IMR-90 (cell line): ENCODE data around the gene TET1. TPM values are rescaled to one million over a fixed set of nuclear protein-coding genes. Genes with fewer than 3 reads are reported as not detected.

ENCODE experiments used
- ATAC-seq: fragments of 200-7000 bp; cut with Tn5 transposase; 2 replicates; pipeline ENCODE4 v1.9.1; 2020; ENCODE audit warnings: low read depth, mild to moderate bottlenecking, moderate library complexity
- BruUV-seq: library from RNA; stranded (reverse); fragments of 400-500 nt; replicated peaks from 2 replicates; lab custom pipeline; 2021; lab: Mats Ljungman, UMichigan
- CTCF ChIA-PET: fragments of 300-600 bp; formaldehyde crosslinking; extraction: SDS; loops from one replicate; lab custom pipeline; 2021; ENCODE audit warnings: antibody characterized with exemption; lab: Yijun Ruan, JAX
- POLR2A ChIA-PET: fragments of 300-600 bp; sonication (Branson Sonifier 250); formaldehyde crosslinking; loops from one replicate; lab custom pipeline; 2022; ENCODE audit warnings: antibody characterized with exemption; ENCODE audit not compliant: unreplicated experiment; lab: Charles Lee
- DNase-seq: peaks from one replicate; pipeline ENCODE4 v3.0.0; 2013
- H2AFZ ChIP-seq: replicated peaks from 2 replicates; pipeline ENCODE3; 2013; ENCODE audit warnings: low read length, mild to moderate bottlenecking; ENCODE audit not compliant: poor library complexity
- H2AK5ac ChIP-seq: 2 replicates; pipeline ENCODE4 v1.6.1; 2013; ENCODE audit warnings: low read depth, low read length, inconsistent platforms
- H2AK9ac ChIP-seq: replicated peaks from 2 replicates; pipeline ENCODE3; 2013; ENCODE audit warnings: mild to moderate bottlenecking, low read depth, low read length, moderate library complexity; ENCODE audit not compliant: poor library complexity
- H2BK120ac ChIP-seq: 2 replicates; pipeline ENCODE4 v1.6.1; 2013; ENCODE audit warnings: low read depth, low read length, inconsistent platforms
- H2BK15ac ChIP-seq: 3 replicates; pipeline ENCODE4 v1.6.1; 2013; ENCODE audit warnings: low read depth, low read length, inconsistent platforms
- H2BK20ac ChIP-seq: 2 replicates; pipeline ENCODE4 v1.6.1; 2013; ENCODE audit warnings: low read depth, mild to moderate bottlenecking, inconsistent platforms, low read length, moderate library complexity
- H2BK5ac ChIP-seq: 2 replicates; pipeline ENCODE4 v1.6.1; 2013; ENCODE audit warnings: mild to moderate bottlenecking, low read depth, low read length, inconsistent platforms; ENCODE audit not compliant: poor library complexity, severe bottlenecking
- H3K14ac ChIP-seq: replicated peaks from 2 replicates; pipeline ENCODE4 v1.6.1; 2013; ENCODE audit warnings: low read depth, low read length, inconsistent platforms
- H3K18ac ChIP-seq: 2 replicates; pipeline ENCODE4 v1.6.1; 2013; ENCODE audit warnings: low read depth, low read length, control low read depth
- H3K23ac ChIP-seq: 2 replicates; pipeline ENCODE4 v1.6.1; 2013; ENCODE audit warnings: low read depth, low read length, inconsistent platforms
- H3K27ac ChIP-seq: 2 replicates; pipeline ENCODE4 v1.5.1; 2013; ENCODE audit warnings: mild to moderate bottlenecking, control low read depth, low read length; ENCODE audit not compliant: insufficient read depth
- H3K27me3 ChIP-seq: 2 replicates; pipeline ENCODE4 v1.6.1; 2013; ENCODE audit warnings: low read length; ENCODE audit not compliant: control insufficient read depth, insufficient read depth
- H3K36me3 ChIP-seq: 2 replicates; pipeline ENCODE4 v1.6.1; 2013; ENCODE audit warnings: low read length, mixed read lengths; ENCODE audit not compliant: control insufficient read depth, insufficient read depth
- H3K4ac ChIP-seq: 2 replicates; pipeline ENCODE4 v1.6.1; 2013; ENCODE audit warnings: low read depth, low read length, inconsistent platforms
- H3K4me1 ChIP-seq: 2 replicates; pipeline ENCODE4 v1.6.1; 2013; ENCODE audit warnings: low read length, mixed read lengths; ENCODE audit not compliant: control insufficient read depth, insufficient read depth
- H3K4me2 ChIP-seq: 2 replicates; pipeline ENCODE4 v1.6.1; 2013; ENCODE audit warnings: low read depth, mild to moderate bottlenecking, control low read depth, low read length, moderate library complexity
- H3K4me3 ChIP-seq: 2 replicates; pipeline ENCODE4 v1.5.1; 2013; ENCODE audit warnings: low read depth, mild to moderate bottlenecking, control low read depth, low read length, moderate library complexity; ENCODE audit not compliant: insufficient read depth
- H3K56ac ChIP-seq: 2 replicates; pipeline ENCODE4 v1.6.1; 2013; ENCODE audit warnings: low read length, inconsistent platforms; ENCODE audit not compliant: insufficient read depth; ENCODE audit errors: extremely low read depth
- H3K79me1 ChIP-seq, 2 experiments: 2 replicates each; pipeline ENCODE4 v1.6.1; 2013; ENCODE audit warnings: low read length in 2 of 2, inconsistent platforms in 1 of 2, low read depth in 1 of 2
- H3K9ac ChIP-seq: 2 replicates; pipeline ENCODE4 v1.6.1; 2013; ENCODE audit warnings: low read depth, low read length, control low read depth
- H3K9me1 ChIP-seq: 2 replicates; pipeline ENCODE4 v1.6.1; 2013; ENCODE audit warnings: low read length, inconsistent platforms; ENCODE audit not compliant: insufficient read depth
- H3K9me3 ChIP-seq: 2 replicates; pipeline ENCODE4 v1.6.1; 2013; ENCODE audit warnings: low read length; ENCODE audit not compliant: control insufficient read depth, insufficient read depth
- H4K20me1 ChIP-seq: 2 replicates; pipeline ENCODE4 v1.6.1; 2013; ENCODE audit warnings: low read length, inconsistent platforms; ENCODE audit not compliant: insufficient read depth
- H4K5ac ChIP-seq: 2 replicates; pipeline ENCODE4 v1.6.1; 2013; ENCODE audit warnings: mild to moderate bottlenecking, low read depth, low read length, control low read depth
- H4K8ac ChIP-seq, 2 experiments: 2 replicates each; pipeline ENCODE4 v1.6.1; 2013; ENCODE audit warnings: low read depth in 2 of 2, low read length in 2 of 2, control low read depth in 1 of 2, inconsistent platforms in 1 of 2
- H4K91ac ChIP-seq: 2 replicates; pipeline ENCODE4 v1.6.1; 2013; ENCODE audit warnings: low read depth, low read length, inconsistent platforms; ENCODE audit not compliant: insufficient read depth
- MXI1 ChIP-seq: IDR thresholded peaks from 2 replicates; pipeline ENCODE4 v1.6.1; 2012; ENCODE audit warnings: low read depth, mild to moderate bottlenecking, low read length, moderate library complexity, borderline replicate concordance
- NFE2L2 ChIP-seq: fragments of 150-350 bp; IDR thresholded peaks from 2 replicates; pipeline ENCODE4 v1.6.1; 2016; ENCODE audit warnings: low read depth, mild to moderate bottlenecking, low read length
- WGBS, 2 experiments: methylation state at CpG; one replicate each; pipeline versions ENCODE4 v1.1.5 to v1.1.7; 2013; ENCODE audit warnings: missing lambda C conversion rate in 2 of 2; ENCODE audit not compliant: insufficient read length in 1 of 2; ENCODE audit errors: extremely low coverage in 2 of 2; 5-methylcytosine and 5-hydroxymethylcytosine counted together
- dilution Hi-C: fragments of 300-500 bp; cut with HindIII; formaldehyde crosslinking; loops from one replicate; pipeline ENCODE4 v1.14.3; 2018; ENCODE audit warnings: low sequenced_read_pairs; ENCODE audit not compliant: unreplicated experiment
- in situ Hi-C: fragments of 300-500 bp; cut with MboI; formaldehyde crosslinking; loops from 3 replicates; pipeline ENCODE4 v1.14.3; 2019; ENCODE audit warnings: low sequenced_read_pairs, inconsistent platforms, mixed read lengths
- intact Hi-C: fragments of 100-400 bp; cut with micrococcal nuclease; formaldehyde crosslinking; loops from 2 replicates; pipeline ENCODE4 v1.10.0; 2022
- polyA plus RNA-seq, 3 experiments: library from polyadenylated mRNA; depleted of rRNA; stranded (reverse); fragments of >200 nt; gene quantifications; 2 replicates each; pipeline ENCODE4 v1.2.3, GENCODE V29; 2012; ENCODE audit warnings: low replicate concordance in 1 of 3
- total RNA-seq: library from RNA; depleted of rRNA; stranded (reverse); fragments of >200 nt; gene quantifications from 2 replicates; pipeline ENCODE4 v1.2.3, GENCODE V29; 2012

The TET1 gene
- total and polyA plus RNA-seq, 2 of the 4 experiments (the other 2 are of a cell fraction) = 1.0 to 4.3 TPM

DNA sequence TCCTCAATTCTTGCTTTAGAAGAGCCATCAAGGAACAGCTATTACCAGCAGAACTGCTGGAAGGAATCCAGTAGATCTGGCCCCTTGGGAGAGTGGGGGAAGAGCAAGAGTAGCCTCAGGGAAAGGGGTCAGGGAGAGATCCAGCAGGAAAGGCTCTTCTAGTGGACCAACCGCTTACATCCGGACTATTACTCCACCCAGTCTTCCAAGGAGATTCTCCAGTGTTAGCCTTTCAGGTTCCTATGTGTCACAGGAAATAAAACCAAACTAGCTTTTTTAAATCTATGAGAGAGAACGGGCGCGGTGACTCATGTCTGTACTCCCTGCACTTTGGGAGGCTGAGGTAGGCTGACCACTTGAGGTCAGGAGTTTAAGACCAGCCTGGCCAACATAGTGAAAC is 34.3 kb downstream of the TET1 start:
- peak overlapping the region in 1 of 2 experiments; percentile 31; a peak in 2 of 4 replicates for H4K8ac ChIP-seq
- H3K18ac ChIP-seq = no peak overlapping the region
- BruUV-seq = no TSS peak
- peaks cover 4% of the 10 kb centered on the region; the same call in 1 of the 2 replicates for H3K9me1 ChIP-seq
- H2BK120ac ChIP-seq = 0 out of 2 replicates have a peak overlapping the region, but pooled peaks have one; percentile 3
- no peaks in the 10 kb centered on the region for H4K20me1 ChIP-seq
- H2BK5ac ChIP-seq = no peak overlapping the region
- DNase-seq (peak; percentile 67), ATAC-seq (peak; percentile 40)
- no peak overlapping the region for H3K4me3 ChIP-seq
- H3K36me3 ChIP-seq = peaks cover 7% of the 10 kb centered on the region
- 0 out of 2 replicates have a peak overlapping the region, but pooled peaks have one; percentile 50 for H3K14ac ChIP-seq
- H2AK5ac ChIP-seq = peak overlapping the region; percentile 58; the same call in 1 of the 2 replicates
- peak overlapping the region; percentile 19; the same call in 1 of the 2 replicates for H3K56ac ChIP-seq
- intact Hi-C loops (no loop called here), in situ Hi-C loops (no loop called here), dilution Hi-C loops (no loop called here)
- H2BK20ac ChIP-seq = no peak overlapping the region
- H2BK15ac ChIP-seq = no peak overlapping the region; the same call in 2 of the 3 replicates
- no peak overlapping the region for H3K23ac ChIP-seq
- peaks cover 5% of the 10 kb centered on the region for H3K4me1 ChIP-seq
- H3K79me1 ChIP-seq = peaks cover 5 to 28% of the 10 kb centered on the region in 2 experiments
- no peak overlapping the region for H4K5ac ChIP-seq
- POLR2A ChIA-PET = no interaction called here
- no peak overlapping the region for H3K4me2 ChIP-seq
- peak overlapping the region; percentile 54 for H2AFZ ChIP-seq
- H3K27me3 ChIP-seq = no peaks in the 10 kb centered on the region
- TF ChIP-seq NFE2L2 (no peak), MXI1 (no peak)
- peak overlapping the region; percentile 46; the same call in 1 of the 2 replicates for H3K4ac ChIP-seq
- no peak overlapping the region for H3K9ac ChIP-seq
- H4K91ac ChIP-seq = no peak overlapping the region
- no peak overlapping the region for H2AK9ac ChIP-seq
- H3K9me3 ChIP-seq = no peaks in the 10 kb centered on the region
- CTCF ChIA-PET = no interaction called here
- WGBS, 2 experiments = no CpG with 5 or more reads among the region's 5 CpGs
- H3K27ac ChIP-seq = no peak overlapping the region
